ENCODE data around the gene RECQL5. TPM values are rescaled to one million over a fixed set of nuclear protein-coding genes. Genes with fewer than 3 reads are reported as not detected.

The RECQL5 gene
- total RNA-seq: 10 to 100 TPM; 31.2 to 32.5 TPM
- 10 to 100 TPM; 16.4 to 28.5 TPM for polyA plus RNA-seq
- long read RNA-seq, donor 1, partial matches to known transcripts: 30 of 34 reads
- long read RNA-seq, donor 1, other reads (novel, unspliced or antisense): 0 of 34 reads
- long read RNA-seq, donor 2, partial matches to known transcripts: 16 of 16 reads
- long read RNA-seq, donor 2, other reads (novel, unspliced or antisense): 0 of 16 reads
- long read RNA-seq, donor 3: 0 reads
- long read RNA-seq, donor 4, partial matches to known transcripts: 0 of 1 reads
- long read RNA-seq, donor 4, other reads (novel, unspliced or antisense): 0 of 1 reads
- long read RNA-seq, donor 5, partial matches to known transcripts: 0 of 2 reads
- long read RNA-seq, donor 5, other reads (novel, unspliced or antisense): 0 of 2 reads

DNA sequence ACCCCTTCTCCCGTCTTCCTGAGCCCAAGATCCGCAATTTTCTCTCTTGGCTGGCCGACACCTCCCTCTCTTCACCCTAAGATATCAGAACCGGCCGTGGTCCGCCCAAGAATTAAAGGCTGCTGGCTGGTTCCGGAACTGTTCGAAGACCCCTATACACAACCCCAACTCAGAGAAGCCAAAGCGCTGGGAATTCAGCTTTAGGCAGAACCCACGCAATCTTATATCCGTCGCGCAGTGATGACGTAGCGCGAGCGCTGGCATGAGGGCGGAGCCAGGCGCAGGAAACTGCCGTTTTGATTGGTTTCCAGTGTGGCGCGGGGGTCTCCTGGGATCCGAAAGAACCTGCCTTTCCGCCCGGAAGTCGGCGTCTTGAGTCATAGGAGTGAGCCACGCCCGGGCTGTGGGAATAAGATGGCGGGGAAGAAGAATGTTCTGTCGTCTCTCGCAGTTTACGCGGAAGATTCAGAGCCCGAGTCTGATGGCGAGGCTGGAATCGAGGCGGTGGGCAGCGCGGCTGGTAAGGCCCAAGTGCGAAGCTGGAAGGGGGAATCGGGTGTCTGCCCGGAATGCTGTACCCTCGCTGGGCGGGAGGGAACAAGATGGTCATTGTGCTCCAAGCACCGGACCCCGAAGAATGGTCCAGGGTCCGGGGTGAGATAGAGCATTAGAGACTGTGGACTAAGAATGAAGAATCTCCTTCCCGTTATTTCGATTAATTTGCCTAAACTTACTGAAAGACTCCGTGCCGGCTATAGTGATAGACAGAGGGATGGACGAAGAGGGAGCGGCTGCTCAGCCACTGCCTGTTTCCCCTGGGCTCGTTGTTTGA lies at the start of gene RECQL5, which contains the start of gene SAP30BP:
Gene RECQL5, minus strand, starts transcription at position 196 of the 832 bp plus-strand sequence. CDS start 597 bp downstream, outside the sequence.
Gene SAP30BP, plus strand, starts transcription at position 380 of the 832 bp plus-strand sequence. Its CDS starts 35 bp downstream, at position 415.
- Histone ChIP-seq H3K4me3 (peak within 1 kb of the TSS; percentile 93), H3K4me1 (ENCODE audit: control insufficient read depth in 5 of 5, insufficient read depth in 5 of 5, low read length in 5 of 5) (peaks cover 3 to 19% (median 7%) of the 10 kb centered on the region in 5 donors), H3K27me3 (ENCODE audit: control insufficient read depth in 3 of 3, insufficient read depth in 3 of 3, low read length in 2 of 3) (no peaks in the 10 kb centered on the region), H3K27ac (ENCODE audit: low read depth in 1 of 2, low read length in 1 of 2) (peak within 1 kb of the TSS; percentile 92 to 95), H3K9me3 (ENCODE audit: control insufficient read depth in 4 of 4, insufficient read depth in 3 of 4, low read length in 3 of 4) (peaks cover 0 to 3% (median 0%) of the 10 kb centered on the region in 4 donors), H3K9ac (ENCODE audit: insufficient read depth in 1 of 2, low read length in 2 of 2) (peak within 1 kb of the TSS; percentile 74 to 77), H3K36me3 (ENCODE audit: control insufficient read depth in 4 of 4, insufficient read depth in 4 of 4, low read length in 4 of 4) (peaks cover 14 to 36% (median 24%) of the 10 kb centered on the region in 4 donors)
- ATAC-seq (ENCODE audit: insufficient read depth, low FRiP score): peak; percentile 95
- TF ChIP-seq, protein P1, sequence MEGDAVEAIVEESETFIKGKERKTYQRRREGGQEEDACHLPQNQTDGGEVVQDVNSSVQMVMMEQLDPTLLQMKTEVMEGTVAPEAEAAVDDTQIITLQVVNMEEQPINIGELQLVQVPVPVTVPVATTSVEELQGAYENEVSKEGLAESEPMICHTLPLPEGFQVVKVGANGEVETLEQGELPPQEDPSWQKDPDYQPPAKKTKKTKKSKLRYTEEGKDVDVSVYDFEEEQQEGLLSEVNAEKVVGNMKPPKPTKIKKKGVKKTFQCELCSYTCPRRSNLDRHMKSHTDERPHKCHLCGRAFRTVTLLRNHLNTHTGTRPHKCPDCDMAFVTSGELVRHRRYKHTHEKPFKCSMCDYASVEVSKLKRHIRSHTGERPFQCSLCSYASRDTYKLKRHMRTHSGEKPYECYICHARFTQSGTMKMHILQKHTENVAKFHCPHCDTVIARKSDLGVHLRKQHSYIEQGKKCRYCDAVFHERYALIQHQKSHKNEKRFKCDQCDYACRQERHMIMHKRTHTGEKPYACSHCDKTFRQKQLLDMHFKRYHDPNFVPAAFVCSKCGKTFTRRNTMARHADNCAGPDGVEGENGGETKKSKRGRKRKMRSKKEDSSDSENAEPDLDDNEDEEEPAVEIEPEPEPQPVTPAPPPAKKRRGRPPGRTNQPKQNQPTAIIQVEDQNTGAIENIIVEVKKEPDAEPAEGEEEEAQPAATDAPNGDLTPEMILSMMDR (IDR thresholded peaks at IDR 0.05; ENCODE audit: control extremely low read depth, extremely low read depth): no peak
- peak; percentile 98 to 100 (median 99) for DNase-seq
- 0% methylated on average over 55 of the region's 55 CpGs for WGBS, 2 donors

DNA sequence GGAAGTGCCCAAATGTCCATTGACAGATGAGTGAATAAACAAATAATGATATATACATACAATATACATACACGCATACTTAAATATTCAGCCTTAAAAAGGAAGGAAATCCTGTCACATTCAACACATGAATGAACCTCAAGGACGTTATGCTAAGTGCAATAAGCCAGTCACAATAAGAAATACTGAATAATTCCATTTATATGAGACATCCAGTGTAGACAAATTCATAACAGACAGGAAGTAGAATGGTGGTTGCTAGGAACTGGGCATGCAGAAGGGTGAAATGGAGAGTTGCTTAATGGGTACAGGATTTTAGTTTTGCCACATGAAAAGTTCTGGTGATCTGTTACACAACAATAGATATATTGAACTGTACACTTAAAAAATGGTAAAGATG lies 45.5 kb upstream of the RECQL5 start:
- H3K4me3 ChIP-seq: no peak overlapping the region
- peaks cover 0 to 6% (median 0%) of the 10 kb centered on the region in 5 donors for H3K4me1 ChIP-seq (ENCODE audit: control insufficient read depth in 5 of 5, insufficient read depth in 5 of 5, low read length in 5 of 5)
- no peak for DNase-seq
- no peak overlapping the region for H3K27ac ChIP-seq (ENCODE audit: low read depth in 1 of 2, low read length in 1 of 2)
- TF ChIP-seq, protein P1 (IDR thresholded peaks at IDR 0.05; ENCODE audit: control extremely low read depth, extremely low read depth): no peak
- no peaks in the 10 kb centered on the region for H3K9me3 ChIP-seq (ENCODE audit: control insufficient read depth in 4 of 4, insufficient read depth in 3 of 4, low read length in 3 of 4)
- peaks cover 0 to 3% (median 0%) of the 10 kb centered on the region in 3 donors for H3K27me3 ChIP-seq (ENCODE audit: control insufficient read depth in 3 of 3, insufficient read depth in 3 of 3, low read length in 2 of 3)
- WGBS, 2 donors: 38 to 56% methylated on average over 2 of the region's 2 CpGs
- peaks cover 0 to 14% (median 0%) of the 10 kb centered on the region in 4 donors for H3K36me3 ChIP-seq (ENCODE audit: control insufficient read depth in 4 of 4, insufficient read depth in 4 of 4, low read length in 4 of 4)
- no peak overlapping the region for H3K9ac ChIP-seq (ENCODE audit: insufficient read depth in 1 of 2, low read length in 2 of 2)
- no peak for ATAC-seq (ENCODE audit: insufficient read depth, low FRiP score)

DNA sequence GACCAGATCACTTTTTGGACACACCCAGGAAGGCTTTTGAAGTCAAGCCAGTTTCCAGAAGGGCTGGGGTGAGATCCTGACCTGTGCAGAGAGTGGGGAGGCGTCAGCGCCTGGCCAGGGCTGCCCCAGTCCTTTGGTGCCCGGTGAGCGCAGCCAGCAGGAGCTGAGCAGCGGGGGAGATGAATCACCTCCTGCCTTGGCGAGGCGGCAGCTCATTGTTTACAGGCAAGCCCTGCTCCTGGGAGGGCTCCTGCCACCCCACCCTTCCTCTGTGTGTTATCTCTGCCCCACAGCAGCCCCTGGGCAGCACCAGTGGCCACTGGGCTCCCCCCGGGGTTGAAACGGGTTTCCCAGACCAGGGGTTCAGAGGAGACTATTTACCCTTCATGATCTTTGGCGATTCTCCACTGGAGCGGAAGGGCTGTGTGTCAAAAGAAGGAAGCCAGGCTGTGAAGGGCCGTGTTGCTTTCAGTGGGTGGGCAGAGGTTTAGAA lies 40.2 kb upstream of the RECQL5 start:
- H3K27ac ChIP-seq (ENCODE audit: low read depth in 1 of 2, low read length in 1 of 2): peak overlapping the region in 1 of 2 donors; percentile 79

More for the DNA sequence above, 40.2 kb upstream of the RECQL5 start:
- Histone ChIP-seq H3K9me3 (ENCODE audit: control insufficient read depth in 4 of 4, insufficient read depth in 3 of 4, low read length in 3 of 4) (no peaks in the 10 kb centered on the region), H3K4me1 (ENCODE audit: control insufficient read depth in 5 of 5, insufficient read depth in 5 of 5, low read length in 5 of 5) (peaks cover 0 to 6% (median 0%) of the 10 kb centered on the region in 5 donors), H3K27me3 (ENCODE audit: control insufficient read depth in 3 of 3, insufficient read depth in 3 of 3, low read length in 2 of 3) (no peaks in the 10 kb centered on the region), H3K9ac (ENCODE audit: insufficient read depth in 1 of 2, low read length in 2 of 2) (no peak overlapping the region), H3K36me3 (ENCODE audit: control insufficient read depth in 4 of 4, insufficient read depth in 4 of 4, low read length in 4 of 4) (peaks cover 6 to 63% (median 26%) of the 10 kb centered on the region in 4 donors), H3K4me3 (no peak overlapping the region)
- 68 to 70% methylated on average over 12 of the region's 12 CpGs for WGBS, 2 donors
- peak; percentile 82 for ATAC-seq (ENCODE audit: insufficient read depth, low FRiP score)
- no peak for DNase-seq
- TF ChIP-seq, protein P1 (IDR thresholded peaks at IDR 0.05; ENCODE audit: control extremely low read depth, extremely low read depth): no peak

Data from lung (tissue), 16 donors.